Liver (tissue), 9 donors: Measurements from ENCODE around the gene ZSCAN21. TPM values are rescaled to one million over a fixed set of nuclear protein-coding genes. Genes with fewer than 3 reads are reported as not detected.

Experiments used
- DNase-seq: peaks from one replicate; pipeline ENCODE4 v3.0.0-alpha.2; 2017; ENCODE audit warnings: low spot score
- H3K27ac ChIP-seq, 2 donors: one replicate each; pipeline ENCODE4 v1.7.0; 2013; ENCODE audit warnings: inconsistent platforms in 2 of 2, low read length in 2 of 2, control low read depth in 1 of 2, low read depth in 1 of 2, mild to moderate bottlenecking in 1 of 2
- H3K27me3 ChIP-seq, 4 donors: one replicate each; pipeline versions ENCODE4 v1.6.1 to v1.7.0; 2013; ENCODE audit warnings: low read length in 3 of 4, inconsistent platforms in 1 of 4, mild to moderate bottlenecking in 1 of 4, moderate library complexity in 1 of 4; ENCODE audit not compliant: control insufficient read depth in 4 of 4, insufficient read depth in 4 of 4
- H3K36me3 ChIP-seq, 4 donors: one replicate each; pipeline versions ENCODE4 v1.6.1 to v1.7.0; 2013; ENCODE audit warnings: low read length in 3 of 4, mild to moderate bottlenecking in 3 of 4, low read depth in 1 of 4, moderate library complexity in 1 of 4; ENCODE audit not compliant: control insufficient read depth in 4 of 4, insufficient read depth in 3 of 4
- H3K4me1 ChIP-seq, 4 donors: one replicate each; pipeline versions ENCODE4 v1.6.1 to v1.7.0; 2013; ENCODE audit warnings: low read length in 3 of 4, mild to moderate bottlenecking in 3 of 4, moderate library complexity in 1 of 4; ENCODE audit not compliant: control insufficient read depth in 4 of 4, insufficient read depth in 4 of 4
- H3K4me3 ChIP-seq, 3 donors: one replicate each; pipeline versions ENCODE4 v1.6.1 to v1.7.0; 2013; ENCODE audit warnings: low read length in 3 of 3, control low read depth in 1 of 3, low read depth in 1 of 3, mild to moderate bottlenecking in 1 of 3
- H3K9ac ChIP-seq, 2 donors: one replicate each; pipeline ENCODE4 v1.7.0; 2013; ENCODE audit warnings: low read length in 2 of 2, mild to moderate bottlenecking in 2 of 2, moderate library complexity in 2 of 2, control low read depth in 1 of 2, low read depth in 1 of 2
- H3K9me3 ChIP-seq, 4 donors: one replicate each; pipeline versions ENCODE4 v1.6.1 to v1.7.0; 2013; ENCODE audit warnings: low read length in 3 of 4; ENCODE audit not compliant: control insufficient read depth in 4 of 4
- EGR1 ChIP-seq, 2 donors: IDR thresholded peaks; 2 replicates each; pipeline ENCODE4 v1.6.1; 2016 to 2018; ENCODE audit warnings: antibody characterized with exemption in 2 of 2, low read depth in 2 of 2
- FOXA1 ChIP-seq: IDR thresholded peaks from 2 replicates; pipeline ENCODE4 v1.6.1; 2016; ENCODE audit warnings: antibody characterized with exemption
- FOXA2 ChIP-seq: IDR thresholded peaks from 2 replicates; pipeline ENCODE4 v1.6.1; 2016; ENCODE audit warnings: antibody characterized with exemption
- GABPA ChIP-seq, 2 donors: IDR thresholded peaks in 1 of 2; conservative IDR thresholded peaks in 1 of 2; 2 replicates each; pipeline ENCODE4 v1.6.1; 2016; ENCODE audit warnings: antibody characterized with exemption in 2 of 2, mild to moderate bottlenecking in 1 of 2, moderate library complexity in 1 of 2
- HNF4A ChIP-seq, 2 donors: conservative IDR thresholded peaks; 2 replicates each; pipeline ENCODE4 v1.6.1; 2016; ENCODE audit warnings: antibody characterized with exemption in 2 of 2, mild to moderate bottlenecking in 2 of 2
- HNF4G ChIP-seq: IDR thresholded peaks from 2 replicates; pipeline ENCODE4 v1.6.1; 2016; ENCODE audit warnings: antibody characterized with exemption
- JUND ChIP-seq, 2 donors: IDR thresholded peaks; 2 replicates each; pipeline ENCODE4 v1.6.1; 2016; ENCODE audit warnings: antibody characterized with exemption in 2 of 2
- MAX ChIP-seq: IDR thresholded peaks from 2 replicates; pipeline ENCODE4 v1.6.1; 2016; ENCODE audit warnings: antibody characterized with exemption
- NR2F2 ChIP-seq: IDR thresholded peaks from 2 replicates; pipeline ENCODE4 v1.6.1; 2016; ENCODE audit warnings: antibody characterized with exemption
- RAD21 ChIP-seq, 2 donors: IDR thresholded peaks; 2 replicates each; pipeline ENCODE4 v1.6.1; 2016; ENCODE audit warnings: antibody characterized with exemption in 2 of 2, mild to moderate bottlenecking in 2 of 2
- RXRA ChIP-seq, 2 donors: IDR thresholded peaks; 2 replicates each; pipeline ENCODE4 v1.6.1; 2017 to 2018; ENCODE audit warnings: antibody characterized with exemption in 2 of 2, mild to moderate bottlenecking in 1 of 2
- SP1 ChIP-seq: IDR thresholded peaks from 2 replicates; pipeline ENCODE4 v1.6.1; 2018; ENCODE audit warnings: antibody characterized with exemption, mild to moderate bottlenecking
- TAF1 ChIP-seq: conservative IDR thresholded peaks from 2 replicates; pipeline ENCODE4 v1.6.1; 2016; ENCODE audit warnings: antibody characterized with exemption, mild to moderate bottlenecking
- YY1 ChIP-seq: IDR thresholded peaks from 2 replicates; pipeline ENCODE4 v1.6.1; 2016; ENCODE audit warnings: antibody characterized with exemption, mild to moderate bottlenecking
- WGBS: extraction: QIAGEN DNeasy Blood & Tissue Kit; methylation state at CpG from one replicate; pipeline ENCODE4 v1.1.7; 2013; 5-methylcytosine and 5-hydroxymethylcytosine counted together
- polyA plus RNA-seq, 2 donors: library from polyadenylated mRNA; stranded (reverse) in 1 of 2; unstranded in 1 of 2; fragments of 200-250 nt in 1 of 2; fragments of >200 nt in 1 of 2; fragmentation: Nextera tagmentation in 1 of 2; extraction: Ambion mirVana in 1 of 2; gene quantifications; one replicate each; pipeline versions ENCODE4 v1.2.1 to v1.2.3, GENCODE V29; 2013 to 2015
- total RNA-seq, 2 donors: library from RNA; depleted of rRNA; stranded (reverse); fragments of >200 nt; gene quantifications; one replicate each; pipeline ENCODE4 v1.2.3, GENCODE V29; 2014
- TF ChIP-seq, protein P1 (sequence below): IDR thresholded peaks from 2 replicates; pipeline ENCODE4 v1.6.1; 2016; ENCODE audit warnings: antibody characterized with exemption
- TF ChIP-seq, protein P2 (sequence below): IDR thresholded peaks from 2 replicates; pipeline ENCODE4 v1.6.1; 2016; ENCODE audit warnings: antibody characterized with exemption
- TF ChIP-seq, protein P3 (sequence below): IDR thresholded peaks from 2 replicates; pipeline ENCODE4 v1.6.1; 2016; ENCODE audit warnings: antibody characterized with exemption, mild to moderate bottlenecking
- TF ChIP-seq, protein P4 (sequence below): fragments of 150-350 bp; IDR thresholded peaks from 2 replicates; pipeline ENCODE4 v1.5.1; 2017; ENCODE audit warnings: improper control_type of control experiment, low read depth, low read length; ENCODE audit not compliant: missing input control
- donor health status: healthy.
- donor health status: healthy.
- donor health status: healthy.
- donor health status: healthy.
- donor health status: healthy.

The ZSCAN21 gene
- total and polyA plus RNA-seq, 4 donors, result 4.6 to 8.6 (median 6.9) TPM

- no peak overlapping the region for H3K4me3 ChIP-seq
- WGBS, result 56% methylated on average over 7 of the region's 7 CpGs
- DNase-seq, result no peak
- no peak overlapping the region for H3K27ac ChIP-seq
- no peaks in the 10 kb centered on the region for H3K27me3 ChIP-seq
- H3K36me3 ChIP-seq, result peaks cover 2 to 34% (median 26%) of the 10 kb centered on the region in 4 donors
- TF ChIP-seq HNF4A (conservative IDR thresholded peaks at IDR 0.05), result peak in 1 of 2 donors; percentile 52
- TF ChIP-seq, protein P1, sequence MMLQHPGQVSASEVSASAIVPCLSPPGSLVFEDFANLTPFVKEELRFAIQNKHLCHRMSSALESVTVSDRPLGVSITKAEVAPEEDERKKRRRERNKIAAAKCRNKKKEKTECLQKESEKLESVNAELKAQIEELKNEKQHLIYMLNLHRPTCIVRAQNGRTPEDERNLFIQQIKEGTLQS, result no peak
- H3K9me3 ChIP-seq, result no peaks in the 10 kb centered on the region
- H3K4me1 ChIP-seq, result peaks cover 12 to 34% (median 29%) of the 10 kb centered on the region in 4 donors
- H3K9ac ChIP-seq, result no peak overlapping the region
Measured at GRCh38 chr7:100079024-100079560, 29.5 kb downstream of the ZSCAN21 start.

DNA sequence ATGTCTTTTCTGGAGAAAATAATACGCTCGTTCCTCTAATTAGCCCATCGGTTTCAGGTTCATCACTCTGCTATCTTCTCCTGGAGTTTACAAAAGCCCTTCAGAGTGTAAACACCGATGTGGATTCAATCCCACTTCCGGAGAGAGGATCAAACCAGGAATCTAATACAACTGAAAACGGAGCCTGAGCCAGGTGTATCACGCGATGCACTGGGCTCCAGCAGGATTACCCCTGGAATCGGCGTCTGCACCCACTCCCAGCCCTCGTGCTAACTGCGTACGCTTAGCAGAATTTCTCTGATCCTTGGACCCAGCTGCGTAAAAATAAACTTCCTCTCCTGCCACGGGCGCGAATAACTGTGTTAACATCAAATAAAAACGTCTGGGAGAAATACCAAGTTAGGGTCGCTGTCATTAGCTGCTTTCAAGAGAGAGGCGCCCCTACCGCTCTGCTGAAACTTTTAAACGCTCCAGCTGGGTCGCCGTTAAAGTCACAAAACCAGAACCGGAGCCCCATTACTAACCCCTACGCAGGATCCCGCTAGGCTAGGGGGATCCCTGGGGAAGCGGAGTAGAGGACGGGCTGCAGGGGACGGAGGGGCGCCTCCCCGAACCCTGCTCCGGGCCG, 31.4 kb downstream of the ZSCAN21 start:
- Histone ChIP-seq H3K9ac (peak overlapping the region; percentile 88 to 96), H3K4me1 (peaks cover 12 to 34% (median 29%) of the 10 kb centered on the region in 4 donors), H3K4me3 (peak overlapping the region; percentile 80 to 90 (median 83)), H3K27me3 (no peaks in the 10 kb centered on the region), H3K36me3 (peaks cover under 1 to 15% (median 8%) of the 10 kb centered on the region in 4 donors), H3K9me3 (no peaks in the 10 kb centered on the region), H3K27ac (peak overlapping the region; percentile 89 to 90)
- under 1% methylated on average over 34 of the region's 34 CpGs for WGBS
- peak; percentile 48 for DNase-seq
- TF ChIP-seq FOXA2 (peak; percentile 95), MAX (no peak), GABPA (IDR thresholded peaks at IDR 0.05 in 1 of 2, conservative IDR thresholded peaks at IDR 0.05 in 1 of 2) (no peak), YY1 (no peak), EGR1 (IDR thresholded peaks at IDR 0.05; ENCODE audit: low read depth in 2 of 2) (no peak), RAD21 (IDR thresholded peaks at IDR 0.05) (peak in 1 of 2 donors; percentile 26), NR2F2 (no peak), JUND (IDR thresholded peaks at IDR 0.05) (no peak), HNF4A (conservative IDR thresholded peaks at IDR 0.05) (peak in 1 of 2 donors; percentile 35), RXRA (IDR thresholded peaks at IDR 0.05) (peak in 1 of 2 donors; percentile 47), TAF1 (peak; percentile 39), FOXA1 (peak; percentile 92), HNF4G (no peak), SP1 (peak; percentile 43)
- TF ChIP-seq, protein P1, result no peak
- TF ChIP-seq, protein P2, sequence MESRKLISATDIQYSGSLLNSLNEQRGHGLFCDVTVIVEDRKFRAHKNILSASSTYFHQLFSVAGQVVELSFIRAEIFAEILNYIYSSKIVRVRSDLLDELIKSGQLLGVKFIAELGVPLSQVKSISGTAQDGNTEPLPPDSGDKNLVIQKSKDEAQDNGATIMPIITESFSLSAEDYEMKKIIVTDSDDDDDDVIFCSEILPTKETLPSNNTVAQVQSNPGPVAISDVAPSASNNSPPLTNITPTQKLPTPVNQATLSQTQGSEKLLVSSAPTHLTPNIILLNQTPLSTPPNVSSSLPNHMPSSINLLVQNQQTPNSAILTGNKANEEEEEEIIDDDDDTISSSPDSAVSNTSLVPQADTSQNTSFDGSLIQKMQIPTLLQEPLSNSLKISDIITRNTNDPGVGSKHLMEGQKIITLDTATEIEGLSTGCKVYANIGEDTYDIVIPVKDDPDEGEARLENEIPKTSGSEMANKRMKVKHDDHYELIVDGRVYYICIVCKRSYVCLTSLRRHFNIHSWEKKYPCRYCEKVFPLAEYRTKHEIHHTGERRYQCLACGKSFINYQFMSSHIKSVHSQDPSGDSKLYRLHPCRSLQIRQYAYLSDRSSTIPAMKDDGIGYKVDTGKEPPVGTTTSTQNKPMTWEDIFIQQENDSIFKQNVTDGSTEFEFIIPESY, result no peak
- TF ChIP-seq, protein P3, sequence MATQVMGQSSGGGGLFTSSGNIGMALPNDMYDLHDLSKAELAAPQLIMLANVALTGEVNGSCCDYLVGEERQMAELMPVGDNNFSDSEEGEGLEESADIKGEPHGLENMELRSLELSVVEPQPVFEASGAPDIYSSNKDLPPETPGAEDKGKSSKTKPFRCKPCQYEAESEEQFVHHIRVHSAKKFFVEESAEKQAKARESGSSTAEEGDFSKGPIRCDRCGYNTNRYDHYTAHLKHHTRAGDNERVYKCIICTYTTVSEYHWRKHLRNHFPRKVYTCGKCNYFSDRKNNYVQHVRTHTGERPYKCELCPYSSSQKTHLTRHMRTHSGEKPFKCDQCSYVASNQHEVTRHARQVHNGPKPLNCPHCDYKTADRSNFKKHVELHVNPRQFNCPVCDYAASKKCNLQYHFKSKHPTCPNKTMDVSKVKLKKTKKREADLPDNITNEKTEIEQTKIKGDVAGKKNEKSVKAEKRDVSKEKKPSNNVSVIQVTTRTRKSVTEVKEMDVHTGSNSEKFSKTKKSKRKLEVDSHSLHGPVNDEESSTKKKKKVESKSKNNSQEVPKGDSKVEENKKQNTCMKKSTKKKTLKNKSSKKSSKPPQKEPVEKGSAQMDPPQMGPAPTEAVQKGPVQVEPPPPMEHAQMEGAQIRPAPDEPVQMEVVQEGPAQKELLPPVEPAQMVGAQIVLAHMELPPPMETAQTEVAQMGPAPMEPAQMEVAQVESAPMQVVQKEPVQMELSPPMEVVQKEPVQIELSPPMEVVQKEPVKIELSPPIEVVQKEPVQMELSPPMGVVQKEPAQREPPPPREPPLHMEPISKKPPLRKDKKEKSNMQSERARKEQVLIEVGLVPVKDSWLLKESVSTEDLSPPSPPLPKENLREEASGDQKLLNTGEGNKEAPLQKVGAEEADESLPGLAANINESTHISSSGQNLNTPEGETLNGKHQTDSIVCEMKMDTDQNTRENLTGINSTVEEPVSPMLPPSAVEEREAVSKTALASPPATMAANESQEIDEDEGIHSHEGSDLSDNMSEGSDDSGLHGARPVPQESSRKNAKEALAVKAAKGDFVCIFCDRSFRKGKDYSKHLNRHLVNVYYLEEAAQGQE, result no peak
- TF ChIP-seq, protein P4, sequence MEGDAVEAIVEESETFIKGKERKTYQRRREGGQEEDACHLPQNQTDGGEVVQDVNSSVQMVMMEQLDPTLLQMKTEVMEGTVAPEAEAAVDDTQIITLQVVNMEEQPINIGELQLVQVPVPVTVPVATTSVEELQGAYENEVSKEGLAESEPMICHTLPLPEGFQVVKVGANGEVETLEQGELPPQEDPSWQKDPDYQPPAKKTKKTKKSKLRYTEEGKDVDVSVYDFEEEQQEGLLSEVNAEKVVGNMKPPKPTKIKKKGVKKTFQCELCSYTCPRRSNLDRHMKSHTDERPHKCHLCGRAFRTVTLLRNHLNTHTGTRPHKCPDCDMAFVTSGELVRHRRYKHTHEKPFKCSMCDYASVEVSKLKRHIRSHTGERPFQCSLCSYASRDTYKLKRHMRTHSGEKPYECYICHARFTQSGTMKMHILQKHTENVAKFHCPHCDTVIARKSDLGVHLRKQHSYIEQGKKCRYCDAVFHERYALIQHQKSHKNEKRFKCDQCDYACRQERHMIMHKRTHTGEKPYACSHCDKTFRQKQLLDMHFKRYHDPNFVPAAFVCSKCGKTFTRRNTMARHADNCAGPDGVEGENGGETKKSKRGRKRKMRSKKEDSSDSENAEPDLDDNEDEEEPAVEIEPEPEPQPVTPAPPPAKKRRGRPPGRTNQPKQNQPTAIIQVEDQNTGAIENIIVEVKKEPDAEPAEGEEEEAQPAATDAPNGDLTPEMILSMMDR, result no peak
